Right atrium auricular region (tissue), 2 donors: ENCODE measurements around the gene ARVCF. TPM values are rescaled to one million over a fixed set of nuclear protein-coding genes. Genes with fewer than 3 reads are reported as not detected.

ENCODE experiments used
- DNase-seq: peaks from one replicate; pipeline ENCODE4 v3.0.0-alpha.2; 2019; ENCODE audit warnings: low spot score
- H3K27ac ChIP-seq, 2 donors: fragments of 200-600 bp; sonication (generic); 1 replicate in 1 of 2; 2 replicates in 1 of 2; pipeline ENCODE4 v1.5.1; 2016 to 2019
- H3K27me3 ChIP-seq, 2 donors: fragments of 200-600 bp; sonication (generic); one replicate each; pipeline versions ENCODE4 v1.5.1 to v1.6.0; 2017 to 2019
- H3K36me3 ChIP-seq: fragments of 200-600 bp; sonication (generic); one replicate; pipeline ENCODE4 v1.5.1; 2016
- H3K4me1 ChIP-seq, 2 donors: fragments of 200-600 bp; sonication (generic); one replicate each; pipeline versions ENCODE4 v1.5.1 to v1.6.0; 2017 to 2019
- H3K4me3 ChIP-seq, 2 donors: fragments of 200-600 bp; sonication (generic); 1 replicate in 1 of 2; 2 replicates in 1 of 2; pipeline ENCODE4 v1.5.1; 2017 to 2019; ENCODE audit warnings: mild to moderate bottlenecking in 1 of 2, moderate library complexity in 1 of 2
- H3K9me3 ChIP-seq, 2 donors: fragments of 200-600 bp; sonication (generic); one replicate each; pipeline ENCODE4 v1.5.1; 2019
- CTCF ChIP-seq, 2 donors: fragments of 200-600 bp; sonication (generic); IDR thresholded peaks; one replicate each; pipeline ENCODE4 v1.5.1; 2019; ENCODE audit warnings: antibody characterized with exemption in 2 of 2
- total RNA-seq, 2 donors: library from RNA; depleted of rRNA; stranded (reverse); fragments of >200 nt; gene quantifications; one replicate each; pipeline ENCODE4 v1.1.0, GENCODE V29; 2016

The ARVCF gene
- total RNA-seq, 2 donors from 2014 or later: 16.7 to 35.8 TPM

DNA sequence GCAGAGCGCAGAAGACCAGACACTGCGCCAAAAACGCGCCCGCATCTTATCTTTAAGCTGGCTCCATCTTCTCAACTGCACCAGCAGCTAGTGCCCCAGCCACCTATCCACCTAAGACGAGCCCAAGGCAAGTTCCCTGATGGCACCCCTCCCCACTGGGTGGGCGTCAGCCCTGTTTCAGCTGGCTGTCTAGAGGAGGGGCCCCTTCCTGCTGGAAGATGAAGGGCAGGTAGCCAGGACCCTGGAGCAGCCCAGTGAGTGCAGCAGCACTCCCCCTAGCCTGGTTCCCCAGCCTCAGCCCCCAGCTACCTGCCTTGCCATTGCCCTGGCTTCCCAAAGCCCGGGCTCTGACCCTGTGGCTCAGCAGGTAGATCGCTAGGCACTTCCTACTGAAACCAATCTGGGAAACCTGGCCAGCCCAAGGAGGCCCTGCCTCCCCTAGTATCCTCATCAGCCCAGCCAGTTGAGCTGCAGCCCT is 28.3 kb downstream of the ARVCF start:
- DNase-seq: no peak
- no peaks in the 10 kb centered on the region for H3K27me3 ChIP-seq
- no peak overlapping the region for H3K4me3 ChIP-seq
- H3K27ac ChIP-seq: peak overlapping the region in 1 of 2 donors; percentile 51
- TF ChIP-seq CTCF (IDR thresholded peaks at IDR 0.05): no peak
- H3K4me1 ChIP-seq: peaks cover 0 to 64% of the 10 kb centered on the region in 2 donors
- no peaks in the 10 kb centered on the region for H3K9me3 ChIP-seq
- H3K36me3 ChIP-seq: no peaks in the 10 kb centered on the region

- Histone ChIP-seq H3K36me3 (no peaks in the 10 kb centered on the region), H3K4me1 (peaks cover 0 to 64% of the 10 kb centered on the region in 2 donors), H3K27ac (peak overlapping the region; percentile 94 to 97), H3K27me3 (no peaks in the 10 kb centered on the region), H3K4me3 (peak overlapping the region; percentile 72 to 83), H3K9me3 (no peaks in the 10 kb centered on the region)
- DNase-seq: no peak
- no peak for TF ChIP-seq CTCF (IDR thresholded peaks at IDR 0.05)
Measured at GRCh38 chr22:19987394-19988306, 29.0 kb downstream of the ARVCF start.

- Histone ChIP-seq H3K27ac (peak overlapping the region; percentile 94 to 97), H3K4me3 (peak overlapping the region; percentile 72 to 83), H3K4me1 (peaks cover 0 to 58% of the 10 kb centered on the region in 2 donors), H3K27me3 (no peaks in the 10 kb centered on the region), H3K9me3 (no peaks in the 10 kb centered on the region), H3K36me3 (peaks cover under 1% of the 10 kb centered on the region)
- no peak for TF ChIP-seq CTCF (IDR thresholded peaks at IDR 0.05)
- peak; percentile 76 for DNase-seq
Measured at GRCh38 chr22:19986410-19987341, 29.9 kb downstream of the ARVCF start.

- Histone ChIP-seq H3K27me3 (no peaks in the 10 kb centered on the region), H3K9me3 (no peaks in the 10 kb centered on the region), H3K4me1 (peaks cover 0 to 51% of the 10 kb centered on the region in 2 donors), H3K4me3 (peak overlapping the region; percentile 72 to 83), H3K27ac (peak overlapping the region; percentile 94 to 97), H3K36me3 (peaks cover 7% of the 10 kb centered on the region)
- TF ChIP-seq CTCF (IDR thresholded peaks at IDR 0.05): no peak
- no peak for DNase-seq
Measured at GRCh38 chr22:19986011-19986409, 30.6 kb downstream of the ARVCF start.

GRCh38 chr22:19984851-19985811 is 31.5 kb downstream of the ARVCF start:
- Histone ChIP-seq H3K4me3 (no peak overlapping the region), H3K9me3 (no peaks in the 10 kb centered on the region), H3K27me3 (no peaks in the 10 kb centered on the region), H3K4me1 (peaks cover 0 to 49% of the 10 kb centered on the region in 2 donors), H3K36me3 (peaks cover 16% of the 10 kb centered on the region), H3K27ac (peak overlapping the region; percentile 94 to 97)
- no peak for DNase-seq
- TF ChIP-seq CTCF (IDR thresholded peaks at IDR 0.05): no peak
